ENCODE measurements around the gene QPCTL.
"Not testable (repeated sequence)": the region's sequence is repeated elsewhere in the genome, so short reads cannot be mapped to it uniquely, and the experiment has no call there.

Gene QPCTL

DNA sequence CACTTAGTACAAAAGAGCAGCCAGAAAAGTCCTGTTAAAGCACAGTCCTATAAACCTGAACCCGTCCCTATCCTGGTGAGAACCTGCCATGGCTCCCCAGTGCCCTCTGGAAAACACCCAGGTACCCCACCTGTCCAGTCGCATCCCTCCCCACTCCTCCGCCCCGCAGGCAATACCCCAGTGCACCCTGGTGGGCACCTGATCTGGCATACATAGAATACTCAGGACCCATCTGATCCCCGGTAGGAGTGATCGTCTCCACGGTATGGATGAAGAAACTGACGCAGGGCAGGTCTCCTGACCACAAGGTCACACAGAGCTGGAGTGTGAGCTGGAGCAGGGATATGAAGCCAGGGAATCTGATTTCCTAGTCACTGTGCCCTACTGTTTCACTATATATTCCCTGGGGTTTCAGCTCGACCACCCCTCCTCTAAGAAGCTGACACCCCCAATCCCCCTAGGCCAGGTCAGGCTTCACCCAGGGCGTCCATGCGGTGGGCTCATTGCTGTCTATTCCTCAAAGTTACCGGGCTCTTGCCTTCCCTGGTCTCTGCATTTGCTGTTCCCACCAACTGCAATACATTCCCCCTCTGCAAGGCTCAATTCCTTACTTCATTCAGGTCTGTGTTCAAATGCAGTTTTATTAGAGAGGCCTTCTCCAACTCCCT is 25.7 kb downstream of the QPCTL start:
- no peak for DNase-seq

- not testable (repeated sequence) for DNase-seq
These were observed 27.6 kb downstream of the QPCTL start for GRCh38 chr19:45720065-45720464.

GRCh38 chr19:45728683-45729082 is 36.2 kb downstream of the QPCTL start:
- not testable (repeated sequence) for DNase-seq

- no peak for DNase-seq
These were observed 37.4 kb downstream of the QPCTL start for GRCh38 chr19:45729800-45730290.

DNA sequence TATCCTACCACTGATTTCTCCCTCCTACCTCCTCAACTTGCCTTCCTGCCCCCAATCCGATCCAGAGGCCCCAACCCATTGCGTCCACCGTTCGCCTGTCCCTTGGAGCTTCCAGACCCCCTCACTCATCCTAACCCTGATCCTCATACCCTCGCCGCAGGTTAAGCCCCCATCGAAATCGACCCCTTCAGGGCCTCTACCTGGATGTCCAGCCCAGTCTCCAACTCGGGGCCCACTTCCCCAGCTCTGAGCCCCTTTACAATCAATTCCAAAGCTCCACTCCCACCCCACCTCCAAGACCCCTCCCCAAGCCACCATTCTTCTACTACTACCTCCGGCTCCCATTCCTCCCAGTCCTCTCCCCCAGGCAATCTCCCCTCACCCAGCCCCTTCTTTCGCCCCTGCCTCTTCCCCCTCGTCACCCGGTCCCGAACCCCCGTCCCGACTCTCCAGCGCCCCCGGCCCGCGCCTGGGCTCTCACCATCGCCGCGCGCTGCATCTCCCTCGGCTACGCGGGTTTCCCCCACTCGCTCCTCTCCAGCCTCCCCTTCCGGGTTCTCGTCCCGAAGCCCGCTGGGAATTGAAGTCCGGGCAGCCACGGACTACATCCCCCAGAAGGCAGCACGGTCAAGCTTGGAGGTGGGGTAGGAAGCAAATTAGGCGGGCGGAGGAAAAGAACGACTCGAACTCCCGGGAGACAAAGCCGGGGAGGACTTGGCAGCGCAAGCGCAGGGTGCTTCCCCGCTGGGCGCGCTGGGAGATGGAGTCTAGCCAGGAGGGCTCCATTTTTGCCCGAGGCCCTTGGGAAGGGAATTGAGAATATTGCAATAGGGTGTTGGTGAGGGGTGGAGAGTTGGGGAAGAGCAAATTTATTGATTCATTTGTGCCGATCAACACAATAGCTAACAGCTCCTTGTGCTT is 38.2 kb downstream of the QPCTL start, which contains the start of gene FBXO46:
Gene FBXO46 (minus strand): TSS at position 529 of the 921 bp plus-strand sequence. CDS start 17,401 bp downstream, outside the sequence.
- peak; percentile 98 for DNase-seq

DNA sequence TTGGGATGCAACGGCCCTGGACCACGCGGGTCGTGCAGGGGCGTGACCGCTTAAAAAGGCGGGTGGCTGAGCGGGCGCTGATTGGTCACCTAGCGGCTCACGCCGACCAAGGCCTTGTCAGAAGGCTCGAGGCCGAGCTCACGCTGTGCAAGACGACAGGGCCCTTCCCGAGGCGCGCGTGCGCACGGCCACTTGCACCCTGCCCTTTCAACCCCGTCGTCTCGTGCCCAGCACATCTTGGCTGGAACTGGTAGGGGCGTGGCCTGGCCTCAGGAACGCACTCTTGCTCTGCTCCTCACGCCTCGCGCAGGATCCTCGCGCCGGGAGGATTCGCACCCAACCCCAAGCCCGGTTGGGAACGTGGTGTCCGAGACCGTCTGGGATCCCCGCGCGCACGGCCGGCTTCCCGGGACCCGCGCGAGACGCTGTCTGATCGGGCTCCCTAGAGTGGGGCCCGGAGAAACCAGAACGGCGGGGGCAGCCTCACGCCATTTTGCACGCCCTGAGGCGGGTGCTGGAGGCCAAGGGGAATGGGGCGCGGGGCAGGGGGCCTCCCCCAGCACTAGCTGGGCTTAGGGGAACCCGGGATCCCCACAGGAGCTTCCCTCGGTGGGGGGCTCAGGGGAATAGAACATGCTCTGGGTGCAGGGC is 40.8 kb downstream of the QPCTL start, which contains the start of gene MEIOSIN:
Gene MEIOSIN (plus strand): TSS at position 280 of the 651 bp plus-strand sequence. CDS start 1,938 bp downstream, outside the sequence.
- no peak for DNase-seq

DNA sequence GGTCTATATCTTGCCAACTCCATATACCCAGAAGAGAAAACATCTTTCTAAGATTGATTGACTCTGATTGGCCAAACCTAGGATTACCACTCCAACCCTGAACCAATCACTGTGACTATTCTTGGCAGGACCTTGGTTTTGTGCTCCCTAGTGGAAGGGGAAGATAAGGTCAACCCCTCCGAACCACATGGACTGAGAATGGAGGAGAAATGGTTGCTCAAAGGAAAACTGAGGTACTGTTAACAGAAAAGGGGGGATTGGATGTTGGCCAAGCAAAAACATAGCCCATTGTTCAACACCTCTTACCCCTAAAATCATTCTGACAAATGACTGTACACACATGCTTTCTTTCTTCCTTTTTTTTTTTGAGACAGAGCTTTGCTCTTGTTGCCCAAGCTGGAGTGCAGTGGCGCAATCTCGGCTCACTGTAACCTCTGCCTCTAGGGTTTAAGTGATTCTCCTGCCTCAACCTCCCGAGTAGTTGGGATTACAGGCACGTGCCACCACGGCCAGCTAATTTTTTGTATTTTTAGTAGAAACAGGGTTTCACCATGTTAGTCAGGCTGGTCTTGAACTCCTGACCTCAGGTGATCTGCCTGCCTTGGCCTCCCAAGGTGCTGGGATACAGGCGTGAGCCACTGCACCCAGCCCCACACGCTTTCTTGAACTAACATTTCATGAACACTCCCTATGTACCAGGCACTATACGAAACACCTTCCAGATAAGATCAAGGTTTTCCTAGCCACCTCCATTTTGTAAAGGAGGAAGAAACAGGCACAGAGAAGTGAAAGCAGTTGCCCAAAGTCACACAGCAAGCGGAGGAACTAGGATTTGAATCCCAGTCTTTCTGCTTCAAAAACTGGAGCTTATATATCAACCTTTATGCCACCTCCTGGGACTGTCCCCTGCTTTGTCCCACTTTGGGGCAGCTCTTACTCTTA is 47.3 kb downstream of the QPCTL start:
- no peak for DNase-seq

DNA sequence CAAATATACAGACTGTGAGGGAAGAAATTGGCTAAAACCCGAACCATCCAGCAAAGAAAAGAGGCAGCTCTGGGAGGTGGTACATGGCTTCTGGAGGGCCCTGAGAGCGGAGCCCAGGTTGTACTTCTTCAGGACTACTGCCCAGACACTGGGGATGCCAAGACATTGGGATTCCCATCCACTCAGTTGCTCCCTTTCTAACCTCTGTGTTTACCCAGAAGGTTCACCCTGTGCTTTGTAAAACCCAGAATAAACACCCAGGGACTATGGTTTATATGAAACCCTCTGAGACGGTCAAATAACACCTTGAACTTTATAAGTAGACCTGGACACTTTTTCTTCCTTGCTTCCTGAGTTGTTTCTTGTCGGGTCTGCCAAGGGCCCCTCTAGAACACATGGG is 50.5 kb downstream of the QPCTL start:
- DNase-seq = no peak

GRCh38 chr19:45745606-45746005 is 53.1 kb downstream of the QPCTL start:
- no peak for DNase-seq

- DNase-seq = no peak
These were observed 54.4 kb downstream of the QPCTL start for GRCh38 chr19:45746866-45747265.

DNA sequence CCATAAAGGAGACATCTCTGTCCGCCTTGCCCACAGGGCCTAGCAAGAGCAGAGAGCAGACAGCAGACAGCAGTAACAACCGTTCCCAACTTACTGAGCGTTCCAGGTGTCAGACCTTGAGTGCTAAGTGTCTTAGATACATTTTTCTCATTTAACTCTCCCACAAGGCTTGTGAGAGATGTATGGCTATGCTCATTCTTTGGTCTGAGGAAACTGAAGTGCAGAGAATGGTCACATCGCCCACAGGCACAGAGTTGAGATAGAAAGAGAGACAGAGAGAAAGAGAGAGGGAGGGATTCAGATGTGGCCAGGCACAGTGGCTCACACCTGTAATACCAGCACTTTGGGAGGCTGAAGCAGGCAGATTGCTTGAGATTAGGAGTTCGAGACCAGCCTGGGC is 55.0 kb downstream of the QPCTL start:
- DNase-seq = no peak

DNA sequence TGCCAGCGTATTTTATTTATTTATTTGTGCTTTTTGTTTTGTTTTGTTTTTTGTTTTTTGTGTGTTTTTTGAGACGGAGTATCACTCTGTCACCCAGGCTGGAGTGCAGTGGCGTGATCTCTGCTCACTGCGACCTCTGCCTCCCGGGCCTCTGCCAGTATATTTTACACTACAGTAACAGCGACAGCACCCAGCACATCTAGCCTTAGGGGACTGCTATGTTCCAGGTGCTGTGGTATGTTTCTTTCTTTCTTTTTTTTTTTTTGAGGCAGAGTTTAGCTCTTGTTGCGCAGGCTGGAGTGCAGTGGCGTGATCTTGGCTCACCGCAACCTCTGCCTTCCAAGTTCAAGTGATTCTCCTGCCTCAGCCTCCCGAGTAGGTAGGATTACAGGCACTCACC is 59.0 kb downstream of the QPCTL start:
- not testable (repeated sequence) for DNase-seq

DNA sequence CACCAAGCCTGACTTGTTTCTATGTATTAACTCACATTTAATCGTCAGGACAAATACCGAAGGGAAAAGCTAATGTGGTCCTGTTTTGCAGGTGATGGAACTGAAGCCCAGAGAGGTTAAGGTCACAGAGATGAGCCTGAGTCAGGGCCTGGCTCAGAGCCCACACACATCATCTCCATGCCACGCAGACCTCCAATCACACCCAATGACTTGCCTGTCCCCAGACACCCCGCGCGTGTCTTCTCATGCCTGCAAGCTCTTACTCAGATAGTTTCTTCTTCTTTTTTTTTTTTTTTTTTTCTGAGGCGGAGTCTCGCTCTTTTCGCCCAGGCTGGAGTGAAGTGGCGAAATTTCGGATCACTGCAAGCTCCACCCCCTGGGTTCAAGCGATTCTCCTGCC is 60.2 kb downstream of the QPCTL start:
- DNase-seq = no peak

GRCh38 chr19:45753548-45753947 is 61.1 kb downstream of the QPCTL start:
- DNase-seq = no peak

All from NCI-H2029 (cell line).